HG02759 (cell line): ENCODE data around the gene NPRL2.
A peak's percentile ranks its signal among the peaks of the same experiment; 100 is the strongest.

ENCODE experiments used
- ATAC-seq: cut with Tn5 transposase; IDR thresholded peaks from one replicate; pipeline ENCODE4 v1.9.1; 2021; ENCODE audit warnings: mild to moderate bottlenecking, moderate library complexity; ENCODE audit not compliant: unreplicated experiment

The NPRL2 gene

GRCh38 chr3:50373146-50374051 is 22.8 kb upstream of the NPRL2 start:
- ATAC-seq = no peak

DNA sequence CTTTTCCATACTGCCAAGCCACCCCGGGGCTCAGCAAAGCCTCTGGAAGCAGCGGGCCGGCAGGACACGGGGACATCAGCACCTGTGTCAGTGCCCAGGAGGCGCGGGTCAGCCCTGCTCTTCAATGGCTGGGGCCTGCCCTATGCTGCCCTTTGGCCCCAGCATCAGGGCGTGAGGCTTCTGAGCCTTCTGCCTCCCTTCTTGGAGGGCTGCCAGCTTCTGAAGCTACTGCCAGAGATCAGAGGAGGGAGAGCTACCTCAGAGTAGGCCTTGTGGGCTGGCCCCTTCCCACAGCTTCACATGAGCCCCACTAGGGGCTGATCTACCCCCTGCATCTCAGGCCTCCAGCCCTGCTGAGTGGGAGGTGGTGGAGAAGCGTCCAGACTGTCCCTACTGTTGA is 21.8 kb upstream of the NPRL2 start:
- ATAC-seq = no peak

DNA sequence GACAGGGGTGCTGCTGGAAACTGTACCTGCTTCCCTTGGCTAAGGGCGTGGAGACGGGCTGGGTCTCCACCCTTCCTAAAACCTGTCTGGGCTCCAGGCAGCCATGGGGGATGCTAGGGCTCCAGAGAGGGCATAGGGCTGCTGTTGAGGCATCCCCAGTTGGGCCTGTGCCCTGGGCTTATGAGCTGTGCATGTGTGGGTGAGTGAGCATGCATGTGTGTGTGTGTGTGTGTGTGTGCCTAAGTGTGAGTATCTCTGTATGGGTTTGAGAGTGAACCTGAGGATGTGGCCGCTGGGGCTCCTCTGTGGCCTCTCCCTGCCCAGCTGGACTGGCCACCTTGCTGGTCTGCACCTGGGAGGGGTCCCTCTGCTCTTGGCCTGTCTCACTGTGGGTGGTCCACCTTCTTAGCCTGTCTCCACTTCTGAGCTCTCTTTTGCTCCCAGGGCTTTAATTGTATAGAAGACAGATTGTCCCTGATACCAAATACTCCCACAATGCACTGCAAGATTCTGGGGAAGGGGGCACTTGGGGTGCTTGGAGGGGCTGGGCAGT is 20.6 kb upstream of the NPRL2 start:
- no peak for ATAC-seq

GRCh38 chr3:50370594-50370993 is 20.0 kb upstream of the NPRL2 start:
- no peak for ATAC-seq

DNA sequence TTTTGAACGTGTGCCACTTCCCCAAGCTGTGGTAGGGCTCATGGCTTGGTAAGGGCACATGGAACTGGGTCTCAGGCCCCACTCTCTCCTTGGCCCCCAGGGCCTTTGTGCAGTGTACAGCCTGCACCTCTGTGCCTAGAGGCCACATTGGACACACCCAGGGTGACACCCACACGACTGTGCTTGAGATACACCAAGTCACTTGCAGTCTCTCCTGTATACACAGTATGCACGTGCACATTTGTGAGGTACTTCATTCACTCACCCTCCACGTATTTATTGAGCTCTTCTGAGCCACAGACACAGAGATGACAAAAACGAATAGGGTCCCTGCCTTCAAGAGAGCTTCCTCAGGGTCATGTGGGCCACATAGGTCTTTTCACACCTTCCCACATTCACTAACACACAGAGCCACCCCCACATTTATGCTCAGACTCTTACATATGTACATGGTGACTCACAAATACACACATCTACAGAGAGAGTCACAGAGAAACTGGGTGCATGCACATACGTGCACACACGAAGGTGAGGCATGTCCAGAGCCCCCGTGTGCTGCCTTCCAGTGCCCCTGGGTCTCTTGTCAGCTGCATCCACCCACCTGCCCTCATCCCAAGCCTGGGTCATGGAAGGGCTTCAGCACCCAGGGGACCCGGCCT is 18.6 kb upstream of the NPRL2 start:
- no peak for ATAC-seq

DNA sequence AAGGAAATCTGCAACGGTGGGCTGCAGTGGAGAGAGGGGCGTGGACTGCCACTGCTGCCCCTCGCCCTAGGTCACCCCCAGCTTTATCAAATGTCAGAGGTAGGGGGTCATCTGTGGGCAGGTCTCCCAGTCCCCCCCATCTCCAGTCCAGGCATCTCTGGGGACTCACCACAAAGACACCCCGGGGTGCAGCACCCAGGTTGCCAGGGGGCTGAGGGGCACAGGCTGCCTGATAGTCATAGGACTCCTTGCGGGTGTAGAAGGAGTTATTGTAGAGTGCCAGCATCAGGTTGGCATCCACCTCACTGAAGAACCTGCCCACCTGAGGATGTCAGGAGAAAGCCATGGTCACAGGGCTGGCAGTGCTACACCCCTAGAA is 15.3 kb upstream of the NPRL2 start:
- ATAC-seq = no peak

GRCh38 chr3:50365080-50365841 is 14.7 kb upstream of the NPRL2 start:
- peak; percentile 84 for ATAC-seq

DNA sequence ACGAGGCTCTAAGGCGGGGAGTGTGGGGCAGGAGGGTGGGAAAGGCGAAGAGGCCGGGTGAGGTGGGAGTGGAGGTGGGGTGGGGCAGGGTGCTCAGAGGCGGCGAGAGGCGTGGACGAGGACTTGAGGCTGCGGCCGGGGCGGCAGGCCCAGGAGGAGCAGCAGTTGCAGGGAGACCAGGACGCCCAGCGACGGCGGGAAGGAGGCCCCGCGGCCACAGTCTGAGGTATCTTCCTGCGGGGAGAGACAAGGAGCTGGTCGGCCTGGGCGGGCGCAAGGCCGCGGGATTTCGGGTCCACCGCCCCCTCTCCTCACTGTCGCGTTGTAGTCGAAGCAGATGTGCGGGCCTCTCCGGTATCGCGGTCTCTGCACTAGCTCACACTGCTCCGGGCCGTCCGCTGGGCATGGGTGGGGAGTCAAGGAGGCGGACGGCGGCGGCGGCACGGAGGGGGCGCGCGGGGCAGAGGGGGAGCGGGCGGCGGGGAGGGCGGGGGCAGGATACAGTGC is 14.1 kb upstream of the NPRL2 start:
- peak; percentile 33 for ATAC-seq

- peak; percentile 14 for ATAC-seq
Measured at GRCh38 chr3:50359760-50360110, 9.2 kb upstream of the NPRL2 start.

DNA sequence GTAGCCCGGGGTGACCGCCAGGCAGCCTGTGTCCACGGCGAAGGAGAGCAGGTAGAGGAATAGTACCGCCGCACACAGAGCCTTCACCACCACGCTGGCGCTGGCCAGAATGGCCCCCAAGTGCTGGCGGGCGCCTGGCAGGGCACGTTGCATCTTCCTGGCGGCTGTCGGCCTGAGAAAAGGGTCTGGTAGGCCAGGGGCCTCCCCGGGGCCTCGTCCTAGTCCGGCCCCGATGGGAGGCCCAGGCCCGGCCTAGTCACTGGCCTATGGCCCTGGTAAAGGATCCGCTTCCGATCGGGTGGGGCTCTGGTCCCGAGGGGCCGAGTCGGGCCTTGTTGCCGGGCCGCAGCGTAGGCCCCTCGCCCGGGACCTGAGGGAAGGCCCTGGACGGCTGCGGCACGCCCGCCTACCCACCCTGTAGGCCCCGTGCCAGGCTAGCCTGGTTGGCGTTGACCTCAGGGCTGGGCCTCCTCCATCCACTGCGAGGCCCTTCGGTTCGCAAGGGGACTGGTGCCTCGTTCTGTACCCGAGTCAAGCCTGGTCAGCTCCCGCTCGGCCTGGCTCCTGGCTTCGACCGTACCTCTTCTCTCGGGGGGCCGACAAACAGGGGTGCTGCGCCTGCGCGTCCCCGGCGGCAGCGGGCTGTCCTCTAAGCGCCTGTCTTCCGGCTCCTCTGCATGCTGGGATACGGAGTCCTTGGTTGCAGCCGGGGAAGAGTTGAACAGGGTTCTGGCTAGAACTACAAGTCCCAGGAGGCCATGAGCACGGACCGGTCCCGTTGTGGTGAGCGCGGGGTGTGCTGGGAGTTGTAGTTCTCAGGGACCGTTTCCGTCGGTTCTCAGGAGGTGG is 8.6 kb upstream of the NPRL2 start, which contains the start of gene TMEM115:
Gene TMEM115, minus strand, starts transcription at position 611 of the 849 bp plus-strand sequence. Its CDS starts 458 bp downstream, at position 153.
- peak; percentile 98 for ATAC-seq

GRCh38 chr3:50358355-50358910 is 7.9 kb upstream of the NPRL2 start:
- ATAC-seq = no peak

- no peak for ATAC-seq
Measured at GRCh38 chr3:50357481-50357880, 6.9 kb upstream of the NPRL2 start.

DNA sequence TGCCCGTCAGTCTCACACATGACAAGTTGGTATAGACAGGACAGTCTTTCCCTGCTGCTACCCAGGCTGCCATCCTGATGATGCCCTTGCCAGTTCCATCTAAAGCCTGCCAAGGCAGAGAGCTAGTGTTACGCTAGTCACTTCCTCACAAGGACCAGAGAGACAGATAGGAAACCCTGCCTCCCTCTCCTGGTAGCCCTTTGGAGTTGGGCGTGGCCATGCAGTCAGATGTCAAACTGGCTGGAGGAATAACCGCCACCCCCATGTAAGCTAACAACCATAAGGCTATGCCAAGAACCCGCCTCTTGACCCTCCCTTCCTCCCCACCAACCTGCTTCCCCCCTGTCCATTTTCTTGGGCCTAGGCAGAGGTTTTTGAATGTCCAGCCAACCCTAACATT is 6.0 kb upstream of the NPRL2 start:
- no peak for ATAC-seq

DNA sequence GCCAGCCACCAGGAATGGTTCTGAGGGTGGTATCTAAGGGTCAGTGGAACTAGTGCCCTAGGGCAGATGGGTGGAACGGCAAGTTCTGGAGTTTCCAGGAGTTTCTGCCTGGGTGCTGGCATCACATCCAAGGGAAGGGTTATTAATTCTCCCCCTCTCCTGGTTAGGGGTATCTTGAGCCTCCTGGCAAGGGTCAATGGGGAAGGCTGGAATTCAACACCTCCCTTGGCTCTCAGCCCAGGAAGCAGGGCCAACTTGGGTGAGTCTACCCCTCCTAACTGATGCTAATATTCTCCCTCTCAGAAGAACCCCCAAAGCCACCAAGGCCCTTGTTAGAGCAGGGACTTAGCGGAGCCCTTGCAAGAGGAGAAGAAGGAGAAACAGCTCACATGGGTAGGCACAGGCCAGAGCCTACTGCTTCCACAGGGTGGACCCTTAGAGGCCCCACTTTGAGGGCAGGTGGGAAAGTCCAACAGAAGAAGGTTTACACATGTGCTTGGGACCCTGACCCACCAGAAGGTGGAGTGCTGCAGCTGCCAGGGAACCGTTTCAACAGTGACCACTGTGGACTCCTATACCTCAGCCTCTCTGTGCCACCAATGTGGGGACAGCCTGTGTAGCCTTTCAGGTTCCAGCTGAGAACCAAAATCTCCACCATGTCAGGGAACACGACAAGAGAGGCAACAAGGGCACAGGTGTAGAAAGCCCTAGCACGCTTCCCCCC is 5.4 kb upstream of the NPRL2 start:
- no peak for ATAC-seq

DNA sequence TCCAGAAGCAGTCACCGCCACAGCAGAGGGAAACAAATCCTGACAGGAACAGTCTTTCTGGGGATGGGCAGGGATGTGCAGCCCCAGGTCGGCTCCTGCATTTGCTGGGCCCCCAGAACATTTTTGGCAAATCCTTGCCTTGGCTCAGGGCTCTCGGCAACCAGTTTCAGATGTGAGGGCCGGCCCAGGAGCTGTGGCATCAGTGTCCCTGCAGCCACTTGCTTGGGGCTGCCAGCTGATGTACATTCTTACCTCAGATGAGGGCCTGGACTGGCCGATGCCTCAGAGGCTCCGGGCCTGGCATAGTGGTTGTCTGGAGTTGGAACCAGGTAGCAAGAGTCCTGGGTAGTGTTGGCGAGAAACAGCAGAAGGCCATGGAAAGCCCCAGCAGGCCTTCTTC is 4.3 kb upstream of the NPRL2 start:
- ATAC-seq = no peak

GRCh38 chr3:50354186-50354764 is 3.7 kb upstream of the NPRL2 start:
- ATAC-seq = no peak

DNA sequence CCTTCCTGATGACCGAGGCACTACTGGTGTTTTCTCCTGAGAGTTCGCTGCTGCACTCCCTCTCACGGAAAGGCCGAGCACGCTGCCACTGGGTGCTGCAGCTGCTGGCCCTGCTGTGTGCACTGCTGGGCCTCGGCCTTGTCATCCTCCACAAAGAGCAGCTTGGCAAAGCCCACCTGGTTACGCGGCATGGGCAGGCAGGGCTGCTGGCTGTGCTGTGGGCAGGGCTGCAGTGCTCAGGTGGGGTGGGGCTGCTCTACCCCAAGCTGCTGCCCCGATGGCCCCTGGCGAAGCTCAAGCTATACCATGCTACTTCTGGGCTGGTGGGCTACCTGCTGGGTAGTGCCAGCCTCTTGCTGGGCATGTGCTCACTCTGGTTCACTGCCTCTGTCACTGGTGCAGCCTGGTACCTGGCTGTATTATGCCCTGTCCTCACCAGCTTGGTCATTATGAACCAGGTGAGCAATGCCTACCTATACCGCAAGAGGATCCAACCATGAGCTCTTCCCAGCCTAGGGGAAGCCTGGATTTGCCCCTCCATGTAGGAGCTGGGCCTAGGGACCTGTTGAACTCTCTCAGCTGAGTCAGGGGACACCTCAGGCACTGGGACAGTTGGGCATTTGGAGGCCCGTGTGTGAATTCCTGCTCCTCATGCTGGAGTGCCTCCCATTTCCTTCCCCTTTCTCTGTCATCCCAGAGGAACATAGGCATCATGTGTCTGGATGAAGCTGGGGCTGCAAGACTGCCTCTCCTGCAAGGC is 2.9 kb upstream of the NPRL2 start:
- no peak for ATAC-seq

GRCh38 chr3:50352781-50353180 is 2.2 kb upstream of the NPRL2 start:
- no peak for ATAC-seq
